GM20431 (cell line): Measurements from ENCODE around the gene PIK3AP1.
"Not testable (repeated sequence)": the region's sequence is repeated elsewhere in the genome, so short reads cannot be mapped to it uniquely, and the experiment has no call there.

Experiments
- in situ Hi-C: fragments of 300-500 bp; cut with MseI, MboI; formaldehyde crosslinking; loops from one replicate; pipeline ENCODE4 v1.15.0; 2020; ENCODE audit warnings: low sequenced_read_pairs; ENCODE audit not compliant: unreplicated experiment

The PIK3AP1 gene

DNA sequence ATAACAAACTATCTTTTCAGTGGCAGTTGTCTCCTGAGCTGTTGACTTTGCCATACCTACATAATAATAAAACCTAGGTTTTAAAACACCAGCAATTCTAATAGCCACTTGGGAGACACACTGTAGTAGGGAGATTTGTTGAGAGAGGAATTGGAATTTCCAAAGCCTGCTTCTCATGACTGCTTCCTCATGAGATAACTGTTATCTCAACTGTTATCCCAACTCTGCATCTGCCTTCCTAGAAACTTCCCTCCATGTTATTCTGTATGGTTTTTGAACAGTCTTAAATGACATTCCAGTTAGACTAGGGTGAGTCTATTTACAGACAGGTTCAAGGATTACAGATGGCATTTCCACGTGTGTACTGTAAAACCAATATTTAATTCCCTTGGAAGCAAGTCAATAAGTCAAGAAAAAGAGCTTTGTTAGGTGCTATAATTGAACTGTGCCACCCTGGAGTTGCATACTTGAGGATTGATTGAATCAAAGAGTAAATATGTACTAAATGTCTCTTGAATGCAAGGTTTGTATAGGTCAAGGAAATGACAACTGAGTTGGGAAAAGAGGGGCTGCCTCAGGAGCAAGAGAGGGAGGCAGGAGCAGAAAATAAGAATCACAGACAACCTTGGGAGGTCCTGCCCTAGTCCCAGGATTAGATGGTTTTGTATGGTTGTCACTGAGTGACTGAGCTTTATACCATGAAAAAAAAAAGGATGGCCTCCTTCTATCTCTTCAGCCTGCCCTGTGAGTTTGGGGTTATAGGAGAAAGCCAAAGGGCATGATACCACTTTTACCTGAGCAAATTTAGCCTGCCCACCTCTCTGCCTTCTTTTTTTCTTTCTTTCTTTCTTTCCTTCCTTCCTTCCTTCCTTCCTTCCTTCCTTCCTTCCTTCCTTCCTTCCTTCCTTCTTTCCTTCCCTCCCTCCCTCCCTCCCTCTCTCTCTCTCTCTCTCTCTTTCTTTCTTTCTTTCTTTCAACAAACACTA, 123.6 kb downstream of the PIK3AP1 start:
- in situ Hi-C loops: no loop called here

DNA sequence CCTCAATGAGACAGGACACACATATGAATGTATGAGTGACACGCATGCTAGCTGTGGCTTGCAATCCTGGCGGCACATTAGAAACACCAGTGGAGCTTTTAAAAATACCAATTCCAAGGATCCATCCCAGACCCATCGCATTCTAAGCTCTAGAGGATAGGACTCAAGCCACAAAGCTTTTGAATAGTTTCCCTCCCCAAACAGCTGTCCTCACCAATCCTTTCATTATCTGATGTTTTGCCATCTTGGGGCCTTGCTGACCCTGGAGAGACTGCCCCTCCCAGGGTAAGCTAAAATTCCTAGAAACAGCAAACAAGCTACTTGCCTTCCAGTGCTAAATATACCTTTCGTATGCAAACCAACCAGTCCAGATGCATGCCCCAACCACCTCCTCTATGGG, 124.6 kb downstream of the PIK3AP1 start:
- in situ Hi-C loops: no loop called here

DNA sequence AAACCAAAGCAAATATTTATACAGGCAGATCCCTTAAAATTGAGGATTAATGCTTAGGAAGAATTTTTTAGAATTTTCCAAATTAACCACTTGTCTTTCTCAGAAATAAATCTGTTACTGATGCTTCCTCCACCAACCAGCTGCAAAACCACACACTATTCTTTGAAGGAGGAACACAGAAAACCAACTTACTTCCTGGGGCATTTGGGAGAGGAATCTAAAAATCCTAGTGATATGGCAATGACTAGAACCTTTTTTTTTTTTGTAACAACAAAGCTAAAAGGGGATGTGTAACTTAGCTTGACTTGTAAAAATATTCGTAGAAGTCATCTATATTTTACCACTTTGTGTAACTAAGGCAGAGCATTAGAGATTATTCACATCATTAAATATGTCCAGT, 128.4 kb downstream of the PIK3AP1 start:
- in situ Hi-C loops: no loop called here

DNA sequence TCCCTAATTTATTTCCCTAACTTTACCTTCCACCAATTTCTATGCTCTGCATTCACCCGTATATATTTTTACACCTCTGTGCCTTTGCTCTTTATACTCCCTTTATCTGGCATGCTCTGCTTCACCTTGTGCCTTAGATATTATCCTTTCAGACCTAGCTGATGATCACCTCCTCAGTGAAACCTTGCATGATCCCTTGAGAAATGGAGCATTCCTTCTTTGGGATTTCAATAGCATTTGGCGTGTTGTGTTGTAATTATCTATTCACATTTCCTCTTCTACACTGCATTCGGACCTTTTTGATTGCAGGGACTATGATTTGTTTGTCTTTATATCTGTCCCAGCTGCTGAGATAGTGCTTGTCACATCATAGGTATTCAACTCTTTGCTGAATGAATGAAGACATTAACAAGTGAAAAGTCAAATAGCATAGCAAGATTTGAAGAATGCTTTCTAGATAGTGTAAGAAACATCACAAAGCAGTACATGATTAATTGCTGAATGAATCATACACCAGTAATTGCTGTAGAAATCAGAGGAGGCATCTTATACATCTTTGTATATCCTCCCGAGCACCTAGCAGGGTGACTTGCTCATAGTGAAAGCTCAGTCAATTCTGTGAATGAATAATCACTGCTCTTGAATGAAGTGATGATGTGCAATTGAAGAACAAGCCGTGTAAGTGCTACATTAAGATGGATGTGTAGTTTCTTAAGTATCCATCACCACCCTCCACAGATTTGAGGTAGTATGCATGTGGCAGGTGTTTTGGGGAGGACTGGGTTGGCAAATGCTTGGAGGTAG, 131.5 kb downstream of the PIK3AP1 start:
- in situ Hi-C loops: no loop called here

DNA sequence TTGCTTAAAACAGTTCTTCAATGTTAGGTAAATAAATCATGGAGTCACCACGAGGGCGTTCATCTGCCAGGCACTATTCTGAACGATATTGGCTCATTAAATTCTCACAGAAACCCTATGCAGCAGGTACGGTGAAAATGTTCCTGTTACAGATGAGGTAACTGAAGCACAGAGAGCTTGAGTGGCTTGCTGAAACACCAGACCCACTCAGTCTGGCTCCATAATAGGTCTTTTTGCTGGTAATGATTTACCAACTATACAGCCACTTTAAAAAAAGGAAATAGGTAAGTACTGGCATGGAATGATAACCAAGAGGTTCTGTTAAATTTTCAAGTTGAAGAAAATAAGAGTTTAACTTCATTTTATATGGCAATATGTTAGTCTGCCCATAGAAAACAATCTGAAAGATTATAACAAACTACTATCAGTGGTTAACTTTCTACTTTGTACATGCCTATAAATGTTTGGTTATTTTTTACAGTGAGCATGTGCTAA, 132.2 kb downstream of the PIK3AP1 start:
- in situ Hi-C loops: no loop called here

DNA sequence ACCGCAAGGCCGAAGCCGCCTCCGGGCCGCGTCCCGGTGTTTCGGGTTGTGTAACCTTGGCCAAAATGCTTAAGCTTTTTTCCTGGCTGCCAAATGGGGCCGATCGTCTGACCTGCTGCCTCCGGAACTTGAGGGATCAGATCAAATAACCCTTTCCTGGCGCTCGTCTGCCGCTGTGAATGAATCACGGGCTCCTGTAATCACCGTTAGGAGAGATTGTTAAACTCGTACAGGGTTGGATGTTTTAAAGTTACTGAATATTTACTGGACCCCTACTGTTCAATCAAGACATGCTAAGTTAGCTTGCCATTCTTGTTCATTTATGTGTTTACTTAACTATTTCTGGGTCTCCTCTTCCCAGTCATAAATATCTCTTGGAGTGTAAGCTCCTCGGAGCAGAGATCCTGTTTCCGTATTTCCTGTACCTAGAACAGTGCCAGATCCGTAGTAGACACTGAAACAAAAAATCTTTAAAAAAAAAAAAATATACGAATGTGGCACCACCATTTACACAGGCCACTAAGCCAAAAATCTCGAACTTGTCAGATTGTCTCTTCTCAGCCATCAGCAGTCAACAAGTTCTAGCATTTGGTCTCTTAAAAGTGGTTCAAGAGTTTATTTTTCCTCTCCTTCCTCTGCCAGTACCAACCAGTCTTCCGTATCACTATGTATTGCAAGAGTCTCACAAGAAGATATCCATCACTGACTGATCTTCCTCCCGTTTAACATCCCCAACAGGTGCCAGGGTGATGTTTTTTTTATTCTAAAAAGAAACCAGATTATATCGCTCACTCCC, 132.9 kb downstream of the PIK3AP1 start:
- in situ Hi-C loops: no loop called here

DNA sequence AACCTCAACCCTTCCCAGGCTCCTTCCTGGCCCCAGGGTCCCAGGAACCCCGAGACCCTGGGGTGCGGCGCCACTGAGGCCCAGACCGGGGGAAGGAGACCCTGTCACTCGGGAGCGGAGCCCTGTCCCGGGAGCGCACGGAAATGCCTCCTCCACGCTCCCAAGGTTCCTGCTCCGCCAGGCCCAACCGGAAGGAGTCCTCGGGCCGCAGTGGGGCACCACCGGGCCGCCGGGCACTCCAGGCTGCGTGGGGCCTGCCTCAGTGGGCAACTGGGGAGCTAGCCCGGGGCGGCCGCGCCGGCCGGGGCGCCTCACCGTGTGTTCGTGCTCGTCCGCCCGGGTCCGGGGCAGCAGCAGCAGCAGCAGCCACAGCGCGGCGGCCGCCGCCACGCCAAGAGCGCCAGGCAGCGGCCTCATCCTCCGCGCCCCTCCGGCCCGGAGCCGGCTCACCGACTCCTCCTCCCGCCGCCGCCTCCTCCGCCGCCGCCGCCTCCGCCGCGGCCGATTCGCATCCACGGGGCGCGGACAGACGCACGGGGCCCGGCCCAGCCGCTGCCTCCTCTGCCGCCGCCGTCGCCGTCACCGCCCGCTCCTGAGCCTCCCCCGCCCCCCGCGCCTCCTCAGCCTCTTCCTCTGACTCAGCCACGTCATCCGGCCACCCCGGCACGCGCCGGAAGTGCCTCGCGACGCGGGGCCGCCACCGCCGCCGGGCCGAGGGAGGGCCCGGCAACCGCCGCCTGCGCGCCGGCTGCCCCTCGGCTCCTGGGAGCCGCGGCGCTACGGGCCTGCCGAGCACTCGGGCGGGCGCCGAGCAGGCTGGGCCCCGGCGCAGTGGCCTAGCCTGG, 133.7 kb downstream of the PIK3AP1 start, which contains the start of gene TM9SF3:
TM9SF3 (minus strand) TSS at position 594 of the 845 bp plus-strand sequence; CDS start at position 417, 177 bp downstream.
- in situ Hi-C loops: no loop called here

DNA sequence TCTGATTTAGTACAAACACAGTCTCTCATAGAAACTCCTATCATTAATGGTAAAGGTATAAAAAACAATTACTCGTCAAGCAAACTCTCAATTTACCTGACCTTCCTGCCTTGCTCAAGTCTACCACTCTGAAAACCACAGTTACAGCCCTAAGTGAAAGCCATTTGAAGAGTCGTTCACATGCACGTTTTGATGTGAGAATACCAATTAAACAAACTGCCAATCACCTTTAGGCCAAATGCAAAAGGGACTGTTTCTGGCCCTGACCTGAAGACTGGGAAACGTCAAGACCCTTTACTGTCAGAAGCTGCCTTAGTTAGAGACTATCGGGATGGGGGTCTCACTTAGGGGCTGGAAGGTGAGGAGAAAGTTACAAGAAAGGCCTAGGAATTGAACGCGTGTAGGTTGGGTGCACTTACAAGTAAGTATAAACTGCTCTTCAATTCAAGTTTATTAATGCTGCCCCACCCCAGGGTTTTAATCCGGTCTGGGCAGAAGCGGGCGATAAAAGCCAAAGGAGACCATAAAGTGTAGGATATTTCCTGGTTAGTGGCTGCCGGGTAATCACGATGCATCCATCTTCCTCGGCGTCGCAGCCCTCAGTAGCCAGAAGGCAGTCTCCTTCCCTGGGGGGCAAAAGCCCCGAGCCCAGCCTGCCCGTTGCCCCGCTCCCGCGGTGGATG, 134.4 kb downstream of the PIK3AP1 start:
- in situ Hi-C loops: no loop called here

DNA sequence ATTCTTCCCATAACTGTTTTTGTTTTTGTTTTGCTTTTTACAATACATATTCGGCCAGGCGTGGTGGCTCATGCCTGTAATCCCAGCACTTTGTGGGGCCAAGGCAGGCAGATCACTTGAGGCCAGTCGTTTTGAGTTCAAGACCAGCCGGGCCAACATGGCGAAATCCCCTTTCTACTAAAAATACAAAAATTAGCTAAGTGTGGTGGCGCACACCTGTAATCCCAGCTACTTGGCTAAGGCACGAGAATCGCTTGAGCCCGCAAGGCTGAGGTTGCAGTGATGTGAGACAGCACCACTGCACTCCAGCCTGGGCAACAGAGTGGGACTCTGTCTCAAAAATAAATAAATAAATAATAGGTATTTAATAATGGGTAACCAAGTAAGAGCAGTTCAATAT, 135.8 kb downstream of the PIK3AP1 start:
- in situ Hi-C loops: no loop called here

DNA sequence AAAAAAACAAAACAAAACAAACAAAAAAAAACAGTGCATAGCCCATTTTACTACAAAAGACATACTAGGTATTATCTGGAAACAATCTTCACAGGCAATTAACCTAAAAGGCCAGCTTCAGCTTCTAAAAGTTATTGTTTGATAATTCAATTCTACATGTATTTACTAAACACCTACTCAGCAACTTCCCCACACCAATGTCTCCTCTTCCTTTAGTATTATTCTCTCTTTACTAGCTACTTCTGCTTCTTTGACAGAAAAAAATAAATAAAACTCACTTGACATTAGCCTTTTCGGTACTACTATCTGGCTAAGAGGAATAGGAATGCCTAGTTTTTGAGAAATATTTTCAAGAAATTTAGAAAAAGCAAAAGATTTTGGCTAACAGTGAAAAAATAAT, 136.3 kb downstream of the PIK3AP1 start:
- in situ Hi-C loops: no loop called here

DNA sequence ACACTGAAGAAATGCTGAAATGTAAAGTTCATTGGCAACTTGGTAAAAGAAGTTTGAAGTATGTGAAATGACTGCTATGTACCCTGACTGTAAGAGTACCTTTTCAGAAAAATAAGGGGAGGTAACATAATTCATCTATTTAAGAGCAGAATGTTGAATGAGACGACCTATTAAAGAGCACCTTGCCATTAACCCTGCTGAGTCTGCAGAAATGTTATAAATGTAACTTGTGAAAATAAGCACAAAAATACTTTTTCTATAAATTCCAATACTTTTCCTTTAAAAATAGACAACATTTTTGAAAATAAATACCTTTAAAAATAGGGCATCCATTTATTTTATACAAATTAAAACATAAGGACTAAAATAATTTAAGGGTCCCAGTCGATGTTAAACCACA, 141.2 kb downstream of the PIK3AP1 start:
- in situ Hi-C loops: no loop called here

DNA sequence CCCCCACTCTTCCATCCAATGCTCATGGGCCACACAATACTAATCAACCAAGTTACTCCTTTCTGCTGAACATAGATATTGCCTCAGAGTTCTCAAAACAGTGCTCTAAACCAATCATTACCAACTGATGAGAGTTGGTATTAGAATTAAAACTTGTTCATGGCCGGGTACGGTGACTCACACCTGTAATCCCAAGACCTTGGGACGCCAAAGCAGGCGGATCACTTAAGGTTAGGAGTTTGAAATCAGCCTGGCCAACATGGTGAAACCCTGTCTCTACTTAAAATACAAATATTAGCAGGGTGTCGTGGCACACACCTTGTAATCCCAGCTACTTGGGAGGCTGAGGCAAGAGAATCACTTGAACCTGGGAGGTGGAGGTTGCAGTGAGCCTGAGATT, 141.7 kb downstream of the PIK3AP1 start:
- in situ Hi-C loops: no loop called here

DNA sequence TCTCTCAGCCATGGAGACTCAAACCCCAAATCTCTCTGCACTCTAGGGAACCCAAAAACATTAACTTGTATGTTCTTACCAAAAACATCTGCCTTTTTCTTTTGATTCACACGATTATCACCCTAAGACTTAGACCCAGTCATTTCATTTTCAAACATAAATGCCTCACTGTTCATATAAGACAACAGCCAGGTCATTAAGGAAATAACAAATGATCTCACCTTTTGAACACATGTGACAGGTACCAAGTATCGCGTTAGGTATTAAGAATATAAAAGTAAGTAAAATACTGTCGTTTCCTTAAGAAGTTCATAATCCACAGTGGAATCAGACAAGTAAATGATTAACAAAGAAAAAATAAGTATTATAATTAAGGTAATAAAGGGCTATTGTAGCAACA, 142.3 kb downstream of the PIK3AP1 start:
- in situ Hi-C loops: no loop called here

DNA sequence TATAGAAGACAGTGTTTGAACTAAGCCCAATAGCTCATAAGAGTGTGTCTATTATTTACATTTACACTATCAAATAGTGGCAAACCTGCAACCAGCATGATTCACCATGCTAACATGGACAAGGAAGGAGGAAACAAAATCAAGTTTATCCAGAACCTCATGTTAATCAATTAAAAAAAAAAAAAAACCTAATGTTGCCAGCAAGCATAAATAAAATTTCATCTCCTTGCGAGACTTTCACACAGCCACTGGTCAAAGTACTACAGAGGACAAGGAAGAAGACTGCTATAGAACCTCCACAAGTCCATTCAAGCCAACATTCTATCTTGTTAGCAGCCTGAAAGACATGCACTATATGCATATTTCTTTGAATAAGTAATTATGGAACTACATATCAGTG, 143.2 kb downstream of the PIK3AP1 start:
- in situ Hi-C loops: no loop called here

DNA sequence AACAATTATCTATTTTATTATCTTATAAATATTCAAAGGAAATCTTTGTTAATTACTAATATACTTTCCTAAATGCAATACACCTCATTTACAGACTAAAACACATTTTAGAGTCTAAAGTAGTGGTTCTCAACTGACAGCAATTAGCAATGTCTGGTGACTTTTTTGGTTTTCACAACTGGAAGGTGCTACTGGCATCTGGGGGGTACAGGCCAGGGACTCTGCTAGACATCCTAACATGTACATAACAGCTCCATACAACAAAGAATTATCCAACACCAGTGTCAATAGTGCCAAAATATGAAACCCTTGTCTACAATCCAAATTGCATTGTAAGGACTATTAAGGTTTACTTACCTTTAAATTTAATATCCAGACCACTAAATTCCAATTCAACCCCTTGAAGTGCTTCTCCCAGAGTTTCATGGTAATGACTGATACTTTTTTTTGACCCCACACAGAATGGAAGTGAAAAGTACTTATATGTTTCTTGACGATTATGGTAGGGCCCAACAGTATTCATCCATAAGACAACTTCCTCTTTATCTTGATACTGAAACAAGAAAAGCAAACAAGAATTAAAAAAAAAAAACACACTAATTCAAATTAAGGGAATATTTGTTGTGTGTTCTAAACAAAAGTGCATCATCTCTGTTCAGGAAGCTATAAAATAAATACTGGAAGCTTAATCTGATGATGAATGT, 143.9 kb downstream of the PIK3AP1 start:
- in situ Hi-C loops: no loop called here

DNA sequence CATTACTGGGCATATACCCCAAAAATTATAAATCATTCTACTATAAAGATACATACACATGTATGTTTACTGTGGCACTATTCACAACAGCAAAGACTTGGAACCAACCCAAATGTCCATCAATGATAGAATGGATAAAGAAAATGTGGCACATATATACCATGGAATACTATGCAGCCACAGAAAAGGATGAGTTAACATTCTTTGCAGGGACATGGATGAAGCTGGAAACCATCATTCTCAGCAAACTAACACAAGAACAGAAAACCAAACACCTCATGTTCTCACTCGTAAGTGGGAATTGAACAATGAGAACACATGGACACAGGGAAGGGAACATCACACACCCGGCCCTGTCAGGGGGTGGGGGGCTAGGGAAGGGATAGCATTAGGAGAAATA, 145.8 kb downstream of the PIK3AP1 start:
- in situ Hi-C loops: not testable (repeated sequence)

DNA sequence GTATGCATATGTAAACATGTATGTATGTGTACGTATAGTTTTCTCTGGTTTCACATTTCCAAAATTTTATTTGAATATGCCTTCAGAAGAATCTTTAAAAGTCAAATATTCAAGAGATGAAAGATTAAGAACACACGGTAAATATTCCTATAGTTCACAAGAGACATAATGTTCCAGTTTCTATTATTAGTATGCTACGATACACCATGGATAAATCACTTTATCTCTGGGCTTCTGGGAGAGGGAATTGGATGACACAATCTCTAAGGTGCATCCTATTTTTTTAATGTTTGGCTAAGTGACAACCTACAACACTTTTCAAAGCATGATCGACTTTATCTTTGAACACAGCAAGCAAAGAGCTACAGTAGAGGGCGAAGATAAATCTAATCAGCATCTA, 147.3 kb downstream of the PIK3AP1 start:
- in situ Hi-C loops: no loop called here
